Erythroblast (primary cell): ENCODE data around the gene SPOCK1.

Experiments used
- GATA1 ChIP-seq: IDR thresholded peaks from 2 replicates; pipeline ENCODE4 v1.6.1; 2011; ENCODE audit warnings: low read depth, mild to moderate bottlenecking, control low read depth, low read length, moderate library complexity
- POLR2A ChIP-seq: IDR thresholded peaks from 2 replicates; pipeline ENCODE4 v1.6.1; 2011; ENCODE audit warnings: mild to moderate bottlenecking, low read length

DNA sequence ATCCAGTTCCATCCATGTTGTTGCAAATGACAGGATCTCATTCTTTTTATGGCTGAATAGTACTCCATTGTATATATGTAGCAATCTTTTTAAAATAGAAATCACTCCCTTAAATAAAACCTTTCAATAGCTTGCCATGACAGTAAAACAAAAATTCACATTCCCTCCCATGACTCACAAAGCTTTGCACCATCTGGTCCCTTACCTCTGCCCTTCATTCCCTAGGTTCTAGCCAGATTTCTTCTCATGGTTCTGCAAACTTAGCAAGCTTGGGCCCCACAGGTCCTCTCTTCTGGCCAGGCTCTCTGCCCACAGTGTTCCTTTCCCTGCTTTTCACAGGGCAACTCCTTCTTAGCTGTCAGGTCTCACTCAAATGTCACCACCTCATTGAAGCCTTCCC, 4.3 kb upstream of the SPOCK1 start:
- no peak for TF ChIP-seq POLR2A
- TF ChIP-seq GATA1: no peak
